DND-41 (cell line): ENCODE data around the gene PEX11G.

Experiments
- EZH2 ChIP-seq: IDR thresholded peaks from 3 replicates; pipeline ENCODE4 v1.6.1; 2012; ENCODE audit warnings: borderline replicate concordance, low read depth, mild to moderate bottlenecking, moderate library complexity, low read length, inconsistent platforms; ENCODE audit not compliant: severe bottlenecking
- TF ChIP-seq, protein P1 (sequence below): IDR thresholded peaks from 2 replicates; pipeline ENCODE4 v1.5.1; 2012; ENCODE audit warnings: borderline replicate concordance, low read length, moderate library complexity, mild to moderate bottlenecking; ENCODE audit not compliant: poor library complexity, severe bottlenecking; ENCODE audit errors: extremely low read depth

DNA sequence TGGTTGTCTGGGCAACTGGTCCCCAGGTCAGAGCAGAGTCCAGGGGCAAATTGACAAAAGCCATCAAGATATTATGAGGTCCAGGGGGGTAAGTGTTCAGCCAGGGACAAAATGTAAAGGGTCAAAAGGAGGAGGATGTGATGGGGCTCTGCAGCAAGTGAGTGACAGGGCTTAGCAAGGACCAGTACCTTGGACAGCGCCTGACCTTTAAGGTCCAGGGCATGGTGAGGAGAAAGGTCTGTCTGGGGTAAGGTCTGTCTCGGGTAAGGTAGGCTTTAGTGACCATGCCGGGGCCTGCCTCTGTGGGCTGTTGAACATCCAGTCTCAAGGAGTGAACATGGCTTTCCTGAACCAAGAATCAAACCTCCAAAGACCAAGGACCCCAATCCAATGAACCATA is 20.8 kb upstream of the PEX11G start:
- TF ChIP-seq, protein P1, sequence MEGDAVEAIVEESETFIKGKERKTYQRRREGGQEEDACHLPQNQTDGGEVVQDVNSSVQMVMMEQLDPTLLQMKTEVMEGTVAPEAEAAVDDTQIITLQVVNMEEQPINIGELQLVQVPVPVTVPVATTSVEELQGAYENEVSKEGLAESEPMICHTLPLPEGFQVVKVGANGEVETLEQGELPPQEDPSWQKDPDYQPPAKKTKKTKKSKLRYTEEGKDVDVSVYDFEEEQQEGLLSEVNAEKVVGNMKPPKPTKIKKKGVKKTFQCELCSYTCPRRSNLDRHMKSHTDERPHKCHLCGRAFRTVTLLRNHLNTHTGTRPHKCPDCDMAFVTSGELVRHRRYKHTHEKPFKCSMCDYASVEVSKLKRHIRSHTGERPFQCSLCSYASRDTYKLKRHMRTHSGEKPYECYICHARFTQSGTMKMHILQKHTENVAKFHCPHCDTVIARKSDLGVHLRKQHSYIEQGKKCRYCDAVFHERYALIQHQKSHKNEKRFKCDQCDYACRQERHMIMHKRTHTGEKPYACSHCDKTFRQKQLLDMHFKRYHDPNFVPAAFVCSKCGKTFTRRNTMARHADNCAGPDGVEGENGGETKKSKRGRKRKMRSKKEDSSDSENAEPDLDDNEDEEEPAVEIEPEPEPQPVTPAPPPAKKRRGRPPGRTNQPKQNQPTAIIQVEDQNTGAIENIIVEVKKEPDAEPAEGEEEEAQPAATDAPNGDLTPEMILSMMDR, result no peak
- no peak for TF ChIP-seq EZH2
